22Rv1 (cell line): Measurements from ENCODE around the gene SRL.

Experiments
- ZFX ChIP-seq: fragments of 450-650 bp; IDR thresholded peaks from 2 replicates; pipeline ENCODE4 v1.6.1; 2017; ENCODE audit warnings: antibody characterized with exemption, borderline replicate concordance
- TF ChIP-seq, protein P1 (sequence below): fragments of 450-650 bp; IDR thresholded peaks from 2 replicates; pipeline ENCODE4 v1.5.1; 2017; ENCODE audit warnings: mild to moderate bottlenecking

DNA sequence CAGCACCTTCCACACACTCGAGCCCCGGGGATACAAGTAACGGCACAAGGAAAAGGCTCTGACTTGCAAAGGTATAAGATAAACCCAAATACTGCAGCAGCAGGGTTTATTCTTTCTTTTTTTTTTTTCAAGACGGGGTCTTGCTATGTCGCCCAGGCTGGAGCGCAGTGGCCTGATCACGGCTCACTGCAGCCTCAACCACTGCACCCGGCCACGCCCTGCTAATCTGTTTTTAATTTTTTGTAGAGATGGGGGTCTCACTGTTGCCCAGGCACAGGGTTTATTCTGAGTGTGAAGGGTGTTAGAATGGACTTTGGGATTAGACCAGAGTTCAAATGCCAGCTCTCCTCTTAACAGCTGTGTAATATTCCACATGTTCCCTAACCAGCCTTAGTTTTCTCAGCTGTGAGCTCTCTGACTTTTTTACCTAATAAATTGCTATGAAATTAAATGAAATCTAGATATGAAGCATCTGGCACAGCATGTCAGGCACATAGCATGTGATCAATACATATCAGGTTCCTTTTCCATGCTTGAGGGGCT lies 63.3 kb downstream of the SRL start:
- TF ChIP-seq, protein P1, sequence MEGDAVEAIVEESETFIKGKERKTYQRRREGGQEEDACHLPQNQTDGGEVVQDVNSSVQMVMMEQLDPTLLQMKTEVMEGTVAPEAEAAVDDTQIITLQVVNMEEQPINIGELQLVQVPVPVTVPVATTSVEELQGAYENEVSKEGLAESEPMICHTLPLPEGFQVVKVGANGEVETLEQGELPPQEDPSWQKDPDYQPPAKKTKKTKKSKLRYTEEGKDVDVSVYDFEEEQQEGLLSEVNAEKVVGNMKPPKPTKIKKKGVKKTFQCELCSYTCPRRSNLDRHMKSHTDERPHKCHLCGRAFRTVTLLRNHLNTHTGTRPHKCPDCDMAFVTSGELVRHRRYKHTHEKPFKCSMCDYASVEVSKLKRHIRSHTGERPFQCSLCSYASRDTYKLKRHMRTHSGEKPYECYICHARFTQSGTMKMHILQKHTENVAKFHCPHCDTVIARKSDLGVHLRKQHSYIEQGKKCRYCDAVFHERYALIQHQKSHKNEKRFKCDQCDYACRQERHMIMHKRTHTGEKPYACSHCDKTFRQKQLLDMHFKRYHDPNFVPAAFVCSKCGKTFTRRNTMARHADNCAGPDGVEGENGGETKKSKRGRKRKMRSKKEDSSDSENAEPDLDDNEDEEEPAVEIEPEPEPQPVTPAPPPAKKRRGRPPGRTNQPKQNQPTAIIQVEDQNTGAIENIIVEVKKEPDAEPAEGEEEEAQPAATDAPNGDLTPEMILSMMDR, result no peak
- TF ChIP-seq ZFX, result no peak
